ENCODE data around the gene NDE1.

DNA sequence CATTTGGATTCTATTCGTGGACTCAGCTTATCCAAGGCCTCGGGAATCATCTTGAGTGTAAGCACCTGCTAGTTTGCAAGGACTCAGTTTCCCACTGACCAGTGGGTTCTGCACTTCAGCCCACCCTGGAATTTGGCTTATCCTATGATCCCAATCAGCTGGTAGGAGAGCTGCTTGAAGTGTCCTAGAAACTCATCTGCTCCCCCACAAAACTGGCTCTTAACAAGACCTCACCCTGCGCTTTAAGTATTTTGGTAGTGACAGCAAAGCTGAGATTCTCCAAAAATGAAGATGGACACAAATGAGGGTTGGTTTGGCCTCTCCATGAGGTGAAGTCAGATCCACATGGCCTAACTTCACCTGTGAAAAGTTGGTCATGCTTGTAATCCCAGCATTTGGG lies 57.3 kb downstream of the NDE1 start:
- TF ChIP-seq POLR2AphosphoS5 (IDR thresholded peaks at IDR 0.05; ENCODE audit: borderline replicate concordance, low read depth, low read length) (no peak), EZH2 (IDR thresholded peaks at IDR 0.05) (no peak), FOXP2 (optimal IDR thresholded peaks at IDR 0.05; ENCODE audit: control extremely low read depth, extremely low read length, insufficient read depth) (no peak)

Data from SK-N-MC (cell line).